ENCODE measurements around the gene MAP2. TPM values are rescaled to one million over a fixed set of nuclear protein-coding genes. Genes with fewer than 3 reads are reported as not detected.

The MAP2 gene
- total and polyA plus RNA-seq, 5 donors, result 2.8 to 6.2 (median 3.5) TPM

- Histone ChIP-seq H3K27me3 (ENCODE audit: control insufficient read depth, insufficient read depth) (no peaks in the 10 kb centered on the region), H3K9me3 (ENCODE audit: control insufficient read depth, low read length) (no peaks in the 10 kb centered on the region), H3K27ac (ENCODE audit: low read length) (no peak overlapping the region), H3K4me3 (ENCODE audit: low read length) (no peak overlapping the region), H3K4me1 (ENCODE audit: control insufficient read depth, insufficient read depth, low read length) (no peaks in the 10 kb centered on the region)
- ATAC-seq (no peak), DNase-seq (no peak)
- 59% methylated on average over 1 of the region's 1 CpG for WGBS
- intact Hi-C loops (cut with DNase I), result no loop called here
Observed at GRCh38 chr2:209741953-209742352, 318.1 kb downstream of the MAP2 start.

DNA sequence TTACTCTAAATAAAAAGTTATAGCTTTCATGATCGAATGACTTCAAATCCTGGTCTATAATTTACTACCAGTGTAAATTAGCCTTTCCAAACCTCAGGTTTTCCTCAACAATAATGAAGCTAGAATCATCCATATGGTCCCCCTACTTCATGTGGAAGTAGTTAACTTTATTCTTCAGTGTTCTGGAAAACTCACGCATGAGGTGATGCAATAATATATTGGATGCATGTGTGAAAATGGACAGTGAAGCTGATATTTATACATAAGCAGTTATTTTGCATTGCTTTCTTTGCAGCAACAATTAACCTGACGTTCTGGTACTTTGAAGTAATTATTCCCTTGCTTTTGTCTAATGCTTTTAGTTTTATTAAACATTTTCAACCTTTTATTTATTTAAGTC lies 329.2 kb downstream of the MAP2 start:
- no peak overlapping the region for H3K27ac ChIP-seq (ENCODE audit: low read length)
- no peaks in the 10 kb centered on the region for H3K27me3 ChIP-seq (ENCODE audit: control insufficient read depth, insufficient read depth)
- WGBS, result 39% methylated on average over 3 of the region's 3 CpGs
- no peaks in the 10 kb centered on the region for H3K4me1 ChIP-seq (ENCODE audit: control insufficient read depth, insufficient read depth, low read length)
- intact Hi-C loops (cut with DNase I), result no loop called here
- H3K4me3 ChIP-seq (ENCODE audit: low read length), result no peak overlapping the region
- ATAC-seq (no peak), DNase-seq (no peak)
- H3K9me3 ChIP-seq (ENCODE audit: control insufficient read depth, low read length), result no peaks in the 10 kb centered on the region

- Histone ChIP-seq H3K4me1 (ENCODE audit: control insufficient read depth, insufficient read depth, low read length) (no peaks in the 10 kb centered on the region), H3K27ac (ENCODE audit: low read length) (no peak overlapping the region), H3K27me3 (ENCODE audit: control insufficient read depth, insufficient read depth) (no peaks in the 10 kb centered on the region), H3K4me3 (ENCODE audit: low read length) (no peak overlapping the region), H3K9me3 (ENCODE audit: control insufficient read depth, low read length) (no peaks in the 10 kb centered on the region)
- DNase-seq, result no peak
- intact Hi-C loops (cut with DNase I), result no loop called here
- no peak for ATAC-seq
Observed at GRCh38 chr2:209757163-209757562, 333.3 kb downstream of the MAP2 start.

DNA sequence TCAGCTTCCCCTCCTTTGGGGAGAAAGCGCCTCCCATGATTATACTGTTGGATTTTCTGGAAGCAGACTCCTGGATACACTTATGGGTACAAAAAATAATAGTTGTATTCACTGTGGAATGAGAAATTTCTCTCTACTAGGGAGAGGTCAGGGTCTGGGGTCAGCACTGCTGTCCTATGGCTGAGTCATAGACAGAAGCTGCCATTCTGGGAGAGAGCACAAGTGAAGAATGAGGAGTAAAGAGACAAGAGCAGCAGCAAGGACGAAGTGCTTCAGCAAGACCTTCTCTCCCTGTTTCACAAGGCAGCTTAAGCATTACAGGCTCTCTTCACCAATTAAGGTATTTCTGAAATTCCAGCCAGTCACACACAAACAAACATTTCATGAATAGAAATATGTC lies 337.7 kb downstream of the MAP2 start:
- Histone ChIP-seq H3K4me3 (ENCODE audit: low read length) (no peak overlapping the region), H3K9me3 (ENCODE audit: control insufficient read depth, low read length) (no peaks in the 10 kb centered on the region), H3K27ac (ENCODE audit: low read length) (no peak overlapping the region), H3K4me1 (ENCODE audit: control insufficient read depth, insufficient read depth, low read length) (no peaks in the 10 kb centered on the region), H3K27me3 (ENCODE audit: control insufficient read depth, insufficient read depth) (no peaks in the 10 kb centered on the region)
- intact Hi-C loops (cut with DNase I), result loop anchor here in 1 of 4 donors (2.0 kb wide), 1 partner anchor 13 kb away; no protein-coding TSS in a partner anchor
- DNase-seq, result no peak
- ATAC-seq, result no peak
- WGBS, result 46% methylated on average over 2 of the region's 2 CpGs

GRCh38 chr2:209762563-209762962 lies 338.7 kb downstream of the MAP2 start:
- no peaks in the 10 kb centered on the region for H3K4me1 ChIP-seq (ENCODE audit: control insufficient read depth, insufficient read depth, low read length)
- H3K4me3 ChIP-seq (ENCODE audit: low read length), result no peak overlapping the region
- no peak overlapping the region for H3K27ac ChIP-seq (ENCODE audit: low read length)
- ATAC-seq (no peak), DNase-seq (no peak)
- intact Hi-C loops (cut with DNase I), result no loop called here
- H3K9me3 ChIP-seq (ENCODE audit: control insufficient read depth, low read length), result no peaks in the 10 kb centered on the region
- H3K27me3 ChIP-seq (ENCODE audit: control insufficient read depth, insufficient read depth), result no peaks in the 10 kb centered on the region

- intact Hi-C loops (cut with DNase I), result no loop called here
- Histone ChIP-seq H3K27me3 (ENCODE audit: control insufficient read depth, insufficient read depth) (no peaks in the 10 kb centered on the region), H3K9me3 (ENCODE audit: control insufficient read depth, low read length) (no peaks in the 10 kb centered on the region), H3K4me1 (ENCODE audit: control insufficient read depth, insufficient read depth, low read length) (no peaks in the 10 kb centered on the region), H3K4me3 (ENCODE audit: low read length) (no peak overlapping the region), H3K27ac (ENCODE audit: low read length) (no peak overlapping the region)
- 41% methylated on average over 3 of the region's 3 CpGs for WGBS
- DNase-seq (no peak), ATAC-seq (no peak)
Observed at GRCh38 chr2:209763106-209763505, 339.3 kb downstream of the MAP2 start.

DNA sequence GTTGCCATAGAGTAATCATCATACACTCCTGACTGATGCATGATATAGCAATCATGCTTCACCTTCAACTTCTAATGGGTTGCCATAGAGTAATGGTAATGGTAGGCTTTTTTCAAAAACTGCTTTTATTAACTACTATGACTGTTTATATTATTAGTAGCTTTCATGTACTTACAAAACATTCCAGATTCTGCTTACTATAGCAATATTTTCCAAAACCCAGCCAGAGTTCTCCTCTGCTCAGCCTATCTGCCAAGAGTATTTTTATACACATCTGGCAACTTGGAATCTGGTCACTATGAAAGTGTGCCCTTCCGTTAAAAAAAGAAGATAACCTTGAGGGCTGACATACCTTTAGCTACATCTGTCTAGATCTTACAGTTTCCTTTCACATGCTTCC lies 342.8 kb downstream of the MAP2 start:
- WGBS, result 76% methylated on average over 1 of the region's 1 CpG
- DNase-seq (no peak), ATAC-seq (no peak)
- H3K9me3 ChIP-seq (ENCODE audit: control insufficient read depth, low read length), result no peaks in the 10 kb centered on the region
- no peaks in the 10 kb centered on the region for H3K4me1 ChIP-seq (ENCODE audit: control insufficient read depth, insufficient read depth, low read length)
- no peak overlapping the region for H3K27ac ChIP-seq (ENCODE audit: low read length)
- intact Hi-C loops (cut with DNase I), result no loop called here
- no peak overlapping the region for H3K4me3 ChIP-seq (ENCODE audit: low read length)
- no peaks in the 10 kb centered on the region for H3K27me3 ChIP-seq (ENCODE audit: control insufficient read depth, insufficient read depth)

GRCh38 chr2:209767316-209767715 lies 343.5 kb downstream of the MAP2 start:
- DNase-seq (no peak), ATAC-seq (no peak)
- H3K27me3 ChIP-seq (ENCODE audit: control insufficient read depth, insufficient read depth), result no peaks in the 10 kb centered on the region
- H3K4me1 ChIP-seq (ENCODE audit: control insufficient read depth, insufficient read depth, low read length), result no peaks in the 10 kb centered on the region
- no peaks in the 10 kb centered on the region for H3K9me3 ChIP-seq (ENCODE audit: control insufficient read depth, low read length)
- intact Hi-C loops (cut with DNase I), result no loop called here
- 64% methylated on average over 2 of the region's 2 CpGs for WGBS
- no peak overlapping the region for H3K27ac ChIP-seq (ENCODE audit: low read length)
- H3K4me3 ChIP-seq (ENCODE audit: low read length), result no peak overlapping the region

DNA sequence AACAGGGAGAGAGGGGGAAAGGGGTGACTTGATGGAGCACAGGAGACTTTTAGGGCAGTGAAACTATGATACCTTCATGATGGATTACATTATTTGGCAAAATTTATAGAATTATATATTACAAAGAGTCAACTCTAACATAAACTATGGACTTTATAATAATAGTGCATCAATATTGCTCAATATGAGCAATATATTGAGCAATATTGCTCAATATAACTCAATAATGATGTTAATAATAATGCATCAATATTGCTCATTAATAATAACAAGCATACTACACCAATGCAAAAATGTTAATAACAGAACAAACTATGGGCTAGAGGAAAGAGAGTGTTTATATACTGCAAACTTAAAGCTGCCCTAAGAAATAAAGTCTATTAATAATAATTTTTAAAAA lies 344.7 kb downstream of the MAP2 start:
- no peak overlapping the region for H3K4me3 ChIP-seq (ENCODE audit: low read length)
- ATAC-seq (no peak), DNase-seq (no peak)
- H3K27me3 ChIP-seq (ENCODE audit: control insufficient read depth, insufficient read depth), result no peaks in the 10 kb centered on the region
- H3K4me1 ChIP-seq (ENCODE audit: control insufficient read depth, insufficient read depth, low read length), result no peaks in the 10 kb centered on the region
- no peaks in the 10 kb centered on the region for H3K9me3 ChIP-seq (ENCODE audit: control insufficient read depth, low read length)
- intact Hi-C loops (cut with DNase I), result no loop called here
- H3K27ac ChIP-seq (ENCODE audit: low read length), result no peak overlapping the region

GRCh38 chr2:209771474-209772289 lies 347.8 kb downstream of the MAP2 start, which contains the start of gene UNC80:
Gene UNC80 (plus strand): TSS chr2:209771832. CDS start chr2:209772073, 241 bp downstream.
- no peaks in the 10 kb centered on the region for H3K4me1 ChIP-seq (ENCODE audit: control insufficient read depth, insufficient read depth, low read length)
- WGBS, result 2% methylated on average over 73 of the region's 73 CpGs
- ATAC-seq (peak; percentile 93 to 95), DNase-seq (peak; percentile 58 to 88 (median 84))
- intact Hi-C loops (cut with DNase I), result no loop called here
- no peaks in the 10 kb centered on the region for H3K27me3 ChIP-seq (ENCODE audit: control insufficient read depth, insufficient read depth)
- no peak within 1 kb of the TSS for H3K27ac ChIP-seq (ENCODE audit: low read length)
- no peaks in the 10 kb centered on the region for H3K9me3 ChIP-seq (ENCODE audit: control insufficient read depth, low read length)
- peak within 1 kb of the TSS; percentile 43 for H3K4me3 ChIP-seq (ENCODE audit: low read length)

DNA sequence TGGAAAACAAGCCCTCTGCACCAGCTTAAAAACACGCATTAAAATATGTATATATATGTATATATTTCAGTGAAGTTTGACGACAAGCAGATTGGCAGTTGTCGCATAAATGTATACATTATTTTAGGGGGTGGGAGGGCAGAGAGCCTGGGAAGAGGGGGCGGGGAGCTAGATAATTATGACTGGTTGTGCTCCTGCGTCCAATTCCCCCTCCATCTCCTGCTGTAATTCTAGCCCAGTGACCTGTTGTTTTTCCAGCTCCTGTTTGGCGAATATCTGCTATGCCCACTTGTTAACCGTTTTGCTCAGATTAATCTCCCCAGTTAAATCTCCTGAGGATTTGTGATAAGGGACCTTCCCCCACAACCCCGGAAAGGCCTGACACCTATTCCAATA lies 348.4 kb downstream of the MAP2 start:
- peak overlapping the region; percentile 43 for H3K4me3 ChIP-seq (ENCODE audit: low read length)
- DNase-seq, result no peak
- ATAC-seq, result no peak
- intact Hi-C loops (cut with DNase I), result no loop called here
- H3K27ac ChIP-seq (ENCODE audit: low read length), result no peak overlapping the region
- H3K4me1 ChIP-seq (ENCODE audit: control insufficient read depth, insufficient read depth, low read length), result no peaks in the 10 kb centered on the region
- no peaks in the 10 kb centered on the region for H3K27me3 ChIP-seq (ENCODE audit: control insufficient read depth, insufficient read depth)
- no peaks in the 10 kb centered on the region for H3K9me3 ChIP-seq (ENCODE audit: control insufficient read depth, low read length)
- WGBS, result 10% methylated on average over 8 of the region's 8 CpGs

GRCh38 chr2:209773377-209773776 lies 349.5 kb downstream of the MAP2 start:
- Histone ChIP-seq H3K4me1 (ENCODE audit: control insufficient read depth, insufficient read depth, low read length) (no peaks in the 10 kb centered on the region), H3K27me3 (ENCODE audit: control insufficient read depth, insufficient read depth) (no peaks in the 10 kb centered on the region), H3K4me3 (ENCODE audit: low read length) (no peak overlapping the region), H3K27ac (ENCODE audit: low read length) (no peak overlapping the region), H3K9me3 (ENCODE audit: control insufficient read depth, low read length) (no peaks in the 10 kb centered on the region)
- intact Hi-C loops (cut with DNase I), result no loop called here
- DNase-seq (no peak), ATAC-seq (no peak)
- 27% methylated on average over 3 of the region's 3 CpGs for WGBS
